ENCODE data around the gene NLGN3. TPM values are rescaled to one million over a fixed set of nuclear protein-coding genes. Genes with fewer than 3 reads are reported as not detected.

The NLGN3 gene
- total and polyA plus RNA-seq, 2 of the 8 experiments (the other 6 are each of a cell fraction or from before 2014, with no cell fraction given): 12.0 to 14.8 TPM

- TF ChIP-seq NANOG (IDR thresholded peaks at IDR 0.05; ENCODE audit: insufficient read depth, low read depth, low read length, poor library complexity, severe bottlenecking) (peak; percentile 71), SIX5 (IDR thresholded peaks at IDR 0.05; ENCODE audit: low read depth, low read length) (no peak), POLR2AphosphoS5 (IDR thresholded peaks at IDR 0.05; ENCODE audit: low read depth, low read length) (peak; percentile 32; the same call in 1 of the 2 replicates), TAF1 (IDR thresholded peaks at IDR 0.05; ENCODE audit: low read depth, low read length) (peak; percentile 47; the same call in 1 of the 2 replicates), YY1 (IDR thresholded peaks at IDR 0.05; ENCODE audit: low read depth, low read length) (peak; percentile 86), ASH2L (IDR thresholded peaks at IDR 0.05; ENCODE audit: low read length) (peak; percentile 80)
These were observed 26.3 kb upstream of the NLGN3 start, which contains the start of gene MED12 (continued) for GRCh38 chrX:71118032-71118984.
